Peyer's patch (tissue), 4 donors: ENCODE data around the gene APOC3.

ENCODE experiments used
- CTCF ChIP-seq, 6 experiments: fragments of 450-650 bp in 4 of 6; fragments of 200-600 bp in 2 of 6; sonication (generic) in 1 of 6; IDR thresholded peaks; one replicate each; pipeline ENCODE4 v1.5.1; 2017 to 2019; ENCODE audit warnings: antibody characterized with exemption in 6 of 6, mild to moderate bottlenecking in 3 of 6, moderate library complexity in 1 of 6
- POLR2A ChIP-seq, 2 donors: fragments of 450-650 bp; IDR thresholded peaks; one replicate each; pipeline ENCODE4 v1.5.1; 2017; ENCODE audit warnings: antibody characterized with exemption in 2 of 2, mild to moderate bottlenecking in 2 of 2, moderate library complexity in 2 of 2

- TF ChIP-seq CTCF (IDR thresholded peaks at IDR 0.05): no peak
- TF ChIP-seq POLR2A (IDR thresholded peaks at IDR 0.05): no peak
These were observed 25.7 kb upstream of the APOC3 start for GRCh38 chr11:116804001-116804400.
